Thyroid gland (tissue), 4 donors: ENCODE measurements around the gene FBXL20. TPM values are rescaled to one million over a fixed set of nuclear protein-coding genes. Genes with fewer than 3 reads are reported as not detected.

Source experiments
- DNase-seq, 2 donors: peaks; one replicate each; pipeline ENCODE4 v3.0.0-alpha.2; 2019
- H3K27ac ChIP-seq, 3 donors: fragments of 200-600 bp; sonication (generic); 1 replicate in 2 of 3; 2 replicates in 1 of 3; pipeline ENCODE4 v1.5.1; 2016 to 2019; ENCODE audit warnings: mild to moderate bottlenecking in 1 of 3, moderate library complexity in 1 of 3
- H3K27me3 ChIP-seq: fragments of 200-600 bp; sonication (generic); one replicate; pipeline ENCODE4 v1.5.1; 2019
- H3K36me3 ChIP-seq, 2 donors: fragments of 200-600 bp; sonication (generic); one replicate each; pipeline ENCODE4 v1.5.1; 2016 to 2019
- H3K4me1 ChIP-seq, 2 donors: fragments of 200-600 bp; sonication (generic); one replicate each; pipeline ENCODE4 v1.5.1; 2017 to 2019
- H3K4me3 ChIP-seq, 3 donors: fragments of 200-600 bp; sonication (generic); replicated peaks in 1 of 3; 1 replicate in 2 of 3; 2 replicates in 1 of 3; pipeline ENCODE4 v1.5.1; 2016; ENCODE audit warnings: mild to moderate bottlenecking in 1 of 3
- H3K9me3 ChIP-seq: fragments of 200-600 bp; sonication (generic); one replicate; pipeline ENCODE4 v1.5.1; 2017
- POLR2A ChIP-seq, 2 donors: fragments of 450-650 bp; IDR thresholded peaks; one replicate each; pipeline ENCODE4 v1.6.1; 2017; ENCODE audit warnings: antibody characterized with exemption in 2 of 2, mild to moderate bottlenecking in 2 of 2, moderate library complexity in 1 of 2
- WGBS, 2 donors: methylation state at CpG; one replicate each; pipeline ENCODE4 v1.1.5; 2017; 5-methylcytosine and 5-hydroxymethylcytosine counted together
- intact Hi-C: fragments of 100-400 bp; cut with DNase I; formaldehyde crosslinking; loops from one replicate; pipeline ENCODE4 v1.15.1; 2023
- total RNA-seq, 4 donors: library from RNA; depleted of rRNA; stranded (reverse); fragments of >200 nt; gene quantifications; one replicate each; pipeline ENCODE4 v1.2.3, GENCODE V29; 2016
- TF ChIP-seq, protein P1 (sequence below), 6 experiments: fragments of 200-600 bp in 3 of 6; fragments of 450-650 bp in 3 of 6; sonication (generic) in 3 of 6; IDR thresholded peaks; one replicate each; pipeline ENCODE4 v1.5.1; 2016 to 2019; ENCODE audit warnings: antibody characterized with exemption in 6 of 6, mild to moderate bottlenecking in 2 of 6, inconsistent platforms in 1 of 6, moderate library complexity in 1 of 6

Gene FBXL20
- total RNA-seq, 4 donors from 2014 or later = 17.2 to 27.7 (median 22.2) TPM

DNA sequence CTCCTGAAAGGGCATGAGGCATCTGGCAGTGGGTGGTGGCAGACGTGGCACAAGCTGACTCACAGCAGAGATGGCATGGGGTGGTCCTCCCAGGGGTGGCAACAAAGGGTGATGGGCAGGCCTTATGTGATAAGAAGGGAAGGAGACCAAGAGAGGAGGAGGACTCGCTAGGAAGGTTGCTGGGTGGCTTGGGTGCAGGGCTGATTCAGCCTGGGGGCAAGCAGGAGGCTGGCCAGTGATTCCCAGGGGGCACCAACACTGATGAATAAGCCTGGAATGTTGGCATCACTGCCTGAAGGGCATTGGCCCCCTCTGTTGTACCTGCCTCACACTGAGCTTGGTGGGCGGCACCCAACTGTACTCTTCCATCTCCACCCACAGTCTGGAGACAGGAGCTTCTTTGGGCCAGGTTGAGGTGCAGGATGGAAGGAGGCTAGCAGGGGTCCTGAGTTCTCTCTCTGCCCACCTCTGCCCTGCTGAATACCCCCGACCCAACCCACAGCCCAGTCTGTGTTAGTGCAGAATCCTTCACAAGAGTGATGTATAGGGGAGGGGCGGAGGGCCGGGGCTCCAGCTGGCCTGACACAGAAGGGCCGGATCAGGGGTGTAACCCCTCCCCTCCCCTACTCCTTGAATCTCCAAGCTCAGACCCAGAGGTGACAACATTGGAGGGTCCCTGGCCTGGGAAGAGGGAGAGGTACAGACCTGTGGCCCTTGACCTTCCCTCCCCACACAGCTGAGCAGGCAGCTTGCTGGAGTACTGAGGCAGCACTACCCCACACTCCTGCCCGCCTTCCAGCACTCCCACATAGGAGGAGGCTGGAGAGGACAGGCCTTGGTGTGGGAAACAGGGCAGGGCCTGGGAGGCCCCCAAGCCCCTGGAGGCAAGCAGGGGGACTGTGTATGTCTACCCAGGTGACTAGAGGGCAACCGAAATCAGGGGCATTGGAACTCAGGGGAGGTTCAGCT is 178.3 kb downstream of the FBXL20 start:
- WGBS, 2 donors = 82 to 87% methylated on average over 8 to 9 of the region's 9 CpGs
- intact Hi-C loops = no loop called here
- no peak for TF ChIP-seq POLR2A (IDR thresholded peaks at IDR 0.05)
- TF ChIP-seq, protein P1, sequence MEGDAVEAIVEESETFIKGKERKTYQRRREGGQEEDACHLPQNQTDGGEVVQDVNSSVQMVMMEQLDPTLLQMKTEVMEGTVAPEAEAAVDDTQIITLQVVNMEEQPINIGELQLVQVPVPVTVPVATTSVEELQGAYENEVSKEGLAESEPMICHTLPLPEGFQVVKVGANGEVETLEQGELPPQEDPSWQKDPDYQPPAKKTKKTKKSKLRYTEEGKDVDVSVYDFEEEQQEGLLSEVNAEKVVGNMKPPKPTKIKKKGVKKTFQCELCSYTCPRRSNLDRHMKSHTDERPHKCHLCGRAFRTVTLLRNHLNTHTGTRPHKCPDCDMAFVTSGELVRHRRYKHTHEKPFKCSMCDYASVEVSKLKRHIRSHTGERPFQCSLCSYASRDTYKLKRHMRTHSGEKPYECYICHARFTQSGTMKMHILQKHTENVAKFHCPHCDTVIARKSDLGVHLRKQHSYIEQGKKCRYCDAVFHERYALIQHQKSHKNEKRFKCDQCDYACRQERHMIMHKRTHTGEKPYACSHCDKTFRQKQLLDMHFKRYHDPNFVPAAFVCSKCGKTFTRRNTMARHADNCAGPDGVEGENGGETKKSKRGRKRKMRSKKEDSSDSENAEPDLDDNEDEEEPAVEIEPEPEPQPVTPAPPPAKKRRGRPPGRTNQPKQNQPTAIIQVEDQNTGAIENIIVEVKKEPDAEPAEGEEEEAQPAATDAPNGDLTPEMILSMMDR (IDR thresholded peaks at IDR 0.05) = no peak

DNA sequence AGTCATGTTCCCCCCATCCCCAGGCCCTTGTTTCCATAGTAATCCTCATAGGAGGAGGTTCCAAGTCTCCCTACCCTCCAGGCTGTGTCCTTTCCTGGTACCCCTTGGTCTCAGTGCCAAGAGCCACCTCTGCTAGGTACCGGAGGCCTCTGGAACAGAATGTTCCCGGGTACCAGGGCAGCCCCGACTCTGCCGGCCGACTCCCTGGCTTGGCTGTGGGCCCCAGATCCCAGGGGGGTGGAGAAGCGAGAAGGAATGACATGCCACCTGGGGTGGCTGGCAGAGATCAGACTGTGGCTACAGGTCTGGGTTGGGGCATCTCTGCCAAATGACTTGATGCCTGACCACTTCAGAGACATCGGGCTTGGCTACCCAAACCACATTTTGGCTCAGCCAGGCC is 179.3 kb downstream of the FBXL20 start:
- Histone ChIP-seq H3K4me3 (no peak overlapping the region), H3K9me3 (no peaks in the 10 kb centered on the region), H3K27me3 (peaks cover 18% of the 10 kb centered on the region), H3K36me3 (no peaks in the 10 kb centered on the region), H3K27ac (no peak overlapping the region), H3K4me1 (peaks cover 9 to 16% of the 10 kb centered on the region in 2 donors)
- intact Hi-C loops = no loop called here
- TF ChIP-seq, protein P1 (IDR thresholded peaks at IDR 0.05) = no peak
- TF ChIP-seq POLR2A (IDR thresholded peaks at IDR 0.05) = no peak
- DNase-seq = no peak
- 56 to 92% methylated on average over 2 to 6 of the region's 7 CpGs for WGBS, 2 donors

More for the DNA sequence above, 178.3 kb downstream of the FBXL20 start:
- no peaks in the 10 kb centered on the region for H3K9me3 ChIP-seq
- peaks cover 9 to 16% of the 10 kb centered on the region in 2 donors for H3K4me1 ChIP-seq
- no peak overlapping the region for H3K4me3 ChIP-seq
- H3K36me3 ChIP-seq = no peaks in the 10 kb centered on the region
- no peak overlapping the region for H3K27ac ChIP-seq
- DNase-seq = no peak
- peaks cover 18% of the 10 kb centered on the region for H3K27me3 ChIP-seq

DNA sequence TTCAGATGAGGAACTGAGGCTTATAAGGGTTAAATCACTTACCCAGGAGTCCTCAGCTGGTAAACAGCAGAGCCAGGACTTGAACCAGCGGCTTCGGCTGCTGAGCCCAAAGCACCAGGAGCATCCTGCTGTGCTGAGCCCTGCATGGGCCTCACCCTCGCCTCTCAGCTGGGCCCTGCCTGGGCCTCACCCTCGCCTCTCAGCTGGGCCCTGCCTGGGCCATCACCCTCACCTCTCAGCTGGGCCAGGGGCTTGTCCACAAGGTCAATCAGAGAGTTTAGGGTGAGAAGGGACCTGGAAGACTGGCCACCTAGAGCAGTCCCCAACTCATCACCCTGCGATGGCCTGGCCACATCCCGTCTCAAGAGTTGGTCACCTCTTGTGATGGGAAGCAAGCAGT is 179.9 kb downstream of the FBXL20 start:
- intact Hi-C loops = no loop called here
- no peaks in the 10 kb centered on the region for H3K9me3 ChIP-seq
- H3K27ac ChIP-seq = no peak overlapping the region
- no peak overlapping the region for H3K4me3 ChIP-seq
- no peaks in the 10 kb centered on the region for H3K36me3 ChIP-seq
- peaks cover 17% of the 10 kb centered on the region for H3K27me3 ChIP-seq
- peaks cover 9 to 16% of the 10 kb centered on the region in 2 donors for H3K4me1 ChIP-seq
- 94 to 100% methylated on average over 6 of the region's 6 CpGs for WGBS, 2 donors
- no peak for DNase-seq
- TF ChIP-seq, protein P1 (IDR thresholded peaks at IDR 0.05) = no peak
- no peak for TF ChIP-seq POLR2A (IDR thresholded peaks at IDR 0.05)

DNA sequence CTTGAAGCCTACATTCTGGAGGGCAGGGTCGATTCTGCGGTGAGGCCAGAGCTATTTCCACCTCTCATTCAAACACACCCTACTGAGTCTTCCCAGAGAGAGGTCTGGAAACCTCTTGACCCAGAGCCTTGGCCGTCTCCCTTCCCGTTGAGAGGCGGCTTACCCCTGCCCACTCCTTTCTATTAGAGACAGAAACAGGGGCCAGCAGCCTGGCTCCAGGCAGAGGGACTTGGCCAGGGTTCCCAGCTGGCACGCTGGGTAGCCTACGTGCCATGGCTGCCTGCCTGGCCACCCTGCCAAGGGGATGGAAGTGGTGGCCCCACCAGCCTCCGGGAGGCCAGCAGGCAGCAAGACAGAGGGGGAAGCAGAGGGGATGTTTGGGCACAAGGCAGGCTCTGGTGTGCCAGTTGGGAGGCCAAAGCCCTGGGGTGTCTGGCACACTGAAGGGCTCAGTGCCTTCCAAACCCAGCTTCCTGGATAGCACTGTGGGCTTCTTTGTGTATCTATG is 181.7 kb downstream of the FBXL20 start:
- H3K27ac ChIP-seq = no peak overlapping the region
- H3K27me3 ChIP-seq = no peaks in the 10 kb centered on the region
- 53 to 56% methylated on average over 4 to 5 of the region's 8 CpGs for WGBS, 2 donors
- DNase-seq = no peak
- intact Hi-C loops = no loop called here
- no peaks in the 10 kb centered on the region for H3K9me3 ChIP-seq
- peaks cover 0 to 2% of the 10 kb centered on the region in 2 donors for H3K4me1 ChIP-seq
- no peak for TF ChIP-seq POLR2A (IDR thresholded peaks at IDR 0.05)
- TF ChIP-seq, protein P1 (IDR thresholded peaks at IDR 0.05) = no peak
- H3K36me3 ChIP-seq = no peaks in the 10 kb centered on the region
- H3K4me3 ChIP-seq = no peak overlapping the region

DNA sequence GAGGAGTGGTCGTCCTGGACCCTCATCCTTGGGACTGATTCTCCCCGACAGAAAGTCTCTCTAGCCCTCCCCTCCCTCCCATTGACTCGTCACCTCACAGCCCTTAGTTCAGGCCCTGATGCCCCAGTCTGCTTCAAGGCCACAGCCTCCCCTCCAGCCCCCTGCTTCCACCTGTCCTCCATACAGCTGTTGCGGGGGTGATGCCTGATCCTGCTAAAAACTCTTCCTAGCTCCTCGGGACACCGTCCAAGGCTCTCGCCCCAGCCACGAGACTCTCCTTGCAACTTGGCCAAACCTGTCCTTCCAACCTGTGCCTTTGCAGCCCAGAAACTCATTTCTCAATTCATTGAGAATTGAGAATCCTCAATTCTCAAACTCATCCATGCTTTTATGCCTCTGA is 182.5 kb downstream of the FBXL20 start:
- intact Hi-C loops = no loop called here
- H3K4me3 ChIP-seq = no peak overlapping the region

More for the DNA sequence above, 182.5 kb downstream of the FBXL20 start:
- Histone ChIP-seq H3K4me1 (no peaks in the 10 kb centered on the region), H3K27me3 (no peaks in the 10 kb centered on the region), H3K36me3 (no peaks in the 10 kb centered on the region), H3K9me3 (no peaks in the 10 kb centered on the region), H3K27ac (no peak overlapping the region)
- no peak for DNase-seq
- TF ChIP-seq POLR2A (IDR thresholded peaks at IDR 0.05) = no peak
- TF ChIP-seq, protein P1 (IDR thresholded peaks at IDR 0.05) = no peak
- WGBS, 2 donors = 75 to 80% methylated on average over 8 of the region's 8 CpGs
